H9 (cell line): ENCODE results near the gene ELFN1. TPM values are rescaled to one million over a fixed set of nuclear protein-coding genes. Genes with fewer than 3 reads are reported as not detected.

Source experiments
- DNase-seq: peaks from one replicate; pipeline ENCODE4 v3.0.0-alpha.2; 2017
- H2AFZ ChIP-seq: one replicate; pipeline ENCODE4 v1.6.1; 2013; ENCODE audit warnings: mild to moderate bottlenecking, low read length, control low read depth, moderate library complexity
- H2AK5ac ChIP-seq: 2 replicates; pipeline ENCODE4 v1.6.1; 2013; ENCODE audit warnings: low read length, control low read depth, mixed read lengths; ENCODE audit not compliant: insufficient read length
- H2BK120ac ChIP-seq: one replicate; pipeline ENCODE4 v1.6.1; 2013; ENCODE audit warnings: low read depth, mild to moderate bottlenecking, low read length, control low read depth, inconsistent platforms; ENCODE audit not compliant: poor library complexity, severe bottlenecking
- H2BK12ac ChIP-seq: 2 replicates; pipeline ENCODE4 v1.6.1; 2013; ENCODE audit warnings: low read length, control low read depth, mixed read lengths, low read depth; ENCODE audit not compliant: insufficient read length
- H2BK15ac ChIP-seq: 2 replicates; pipeline ENCODE4 v1.6.1; 2013; ENCODE audit warnings: low read depth, low read length, control low read depth
- H2BK20ac ChIP-seq: one replicate; pipeline ENCODE4 v1.6.1; 2013; ENCODE audit warnings: low read depth, mild to moderate bottlenecking, low read length, control low read depth, inconsistent platforms; ENCODE audit not compliant: poor library complexity, severe bottlenecking
- H2BK5ac ChIP-seq: 2 replicates; pipeline ENCODE4 v1.6.1; 2013; ENCODE audit warnings: low read length, control low read depth, mixed read lengths; ENCODE audit not compliant: insufficient read length
- H3K14ac ChIP-seq: 2 replicates; pipeline ENCODE4 v1.6.1; 2013; ENCODE audit warnings: low read length, control low read depth; ENCODE audit not compliant: insufficient read depth
- H3K18ac ChIP-seq: 2 replicates; pipeline ENCODE4 v1.6.1; 2013; ENCODE audit warnings: low read depth, mild to moderate bottlenecking, mixed read lengths, low read length, control low read depth; ENCODE audit not compliant: insufficient read length
- H3K23ac ChIP-seq: 2 replicates; pipeline ENCODE4 v1.6.1; 2013; ENCODE audit warnings: low read length, control low read depth, mixed read lengths, low read depth; ENCODE audit not compliant: insufficient read length
- H3K23me2 ChIP-seq: 2 replicates; pipeline ENCODE4 v1.6.1; 2013; ENCODE audit warnings: low read depth, mild to moderate bottlenecking, mixed read lengths, low read length, control low read depth; ENCODE audit not compliant: insufficient read length, poor library complexity, severe bottlenecking
- H3K27ac ChIP-seq: 2 replicates; pipeline ENCODE4 v1.5.1; 2013; ENCODE audit warnings: low read length, control low read depth, mixed read lengths, low read depth; ENCODE audit not compliant: insufficient read length
- H3K27me3 ChIP-seq: 2 replicates; pipeline ENCODE4 v1.6.1; 2013; ENCODE audit warnings: low read length, control low read depth, inconsistent platforms; ENCODE audit not compliant: insufficient read depth
- H3K4ac ChIP-seq: 2 replicates; pipeline ENCODE4 v1.6.1; 2013; ENCODE audit warnings: low read depth, mild to moderate bottlenecking, control low read depth, inconsistent platforms, low read length, moderate library complexity
- H3K4me1 ChIP-seq: 2 replicates; pipeline ENCODE4 v1.6.1; 2013; ENCODE audit warnings: low read length, control low read depth, inconsistent platforms; ENCODE audit not compliant: insufficient read depth
- H3K4me2 ChIP-seq: 2 replicates; pipeline ENCODE4 v1.6.1; 2013; ENCODE audit warnings: low read length, control low read depth, mixed read lengths; ENCODE audit not compliant: insufficient read length, insufficient read depth
- H3K56ac ChIP-seq: 2 replicates; pipeline ENCODE4 v1.6.1; 2013; ENCODE audit warnings: low read depth, mild to moderate bottlenecking, mixed read lengths, low read length, control low read depth; ENCODE audit not compliant: insufficient read length
- H3K79me1 ChIP-seq: 2 replicates; pipeline ENCODE4 v1.6.1; 2013; ENCODE audit warnings: low read depth, mild to moderate bottlenecking, moderate library complexity, low read length, control low read depth, inconsistent platforms; ENCODE audit not compliant: insufficient read depth, poor library complexity, severe bottlenecking
- H3K79me2 ChIP-seq: 2 replicates; pipeline ENCODE4 v1.6.1; 2013; ENCODE audit warnings: low read length, control low read depth, inconsistent platforms; ENCODE audit not compliant: insufficient read depth
- H3K9ac ChIP-seq: 2 replicates; pipeline ENCODE4 v1.6.1; 2013; ENCODE audit warnings: low read length, control low read depth, mixed read lengths; ENCODE audit not compliant: insufficient read length; ENCODE audit errors: extremely low read depth
- H3K9me3 ChIP-seq: one replicate; pipeline ENCODE4 v1.6.1; 2013; ENCODE audit warnings: low read depth, low read length, inconsistent platforms; ENCODE audit not compliant: control insufficient read depth
- H3T11ph ChIP-seq: one replicate; pipeline ENCODE4 v1.6.1; 2013; ENCODE audit warnings: mild to moderate bottlenecking, low read length, control low read depth, inconsistent platforms
- H4K20me1 ChIP-seq: one replicate; pipeline ENCODE4 v1.6.1; 2013; ENCODE audit not compliant: control insufficient read depth, insufficient read length, insufficient read depth
- H4K5ac ChIP-seq: 2 replicates; pipeline ENCODE4 v1.6.1; 2013; ENCODE audit warnings: low read depth, mild to moderate bottlenecking, mixed read lengths, low read length, control low read depth; ENCODE audit not compliant: insufficient read length
- H4K8ac ChIP-seq: replicated peaks from 2 replicates; pipeline ENCODE4 v1.6.1; 2013; ENCODE audit warnings: low read length, control low read depth, mixed read lengths, low read depth; ENCODE audit not compliant: insufficient read length
- H4K91ac ChIP-seq: 2 replicates; pipeline ENCODE4 v1.6.1; 2013; ENCODE audit warnings: low read depth, mild to moderate bottlenecking, moderate library complexity, mixed read lengths, low read length, control low read depth; ENCODE audit not compliant: insufficient read length
- H3K27ac Mint-ChIP-seq, 3 experiments: 2 replicates in 2 of 3; 3 replicates in 1 of 3; pipeline ENCODE4 v1.8.0; 2020 to 2021; ENCODE audit warnings: mixed read lengths in 3 of 3, mild to moderate bottlenecking in 1 of 3, moderate library complexity in 1 of 3
- H3K27me3 Mint-ChIP-seq: 2 replicates; pipeline ENCODE4 v1.8.0; 2021; ENCODE audit warnings: low read depth, mild to moderate bottlenecking, moderate library complexity, mixed read lengths
- H3K36me3 Mint-ChIP-seq, 3 experiments: 2 replicates in 2 of 3; 3 replicates in 1 of 3; pipeline ENCODE4 v1.8.0; 2020 to 2021; ENCODE audit warnings: low read depth in 3 of 3, mixed read lengths in 3 of 3; ENCODE audit not compliant: insufficient read depth in 1 of 3
- H3K4me1 Mint-ChIP-seq, 2 experiments: 2 replicates each; pipeline ENCODE4 v1.8.0; 2020; ENCODE audit warnings: mixed read lengths in 2 of 2
- H3K4me3 Mint-ChIP-seq, 2 experiments: 2 replicates in 1 of 2; 3 replicates in 1 of 2; pipeline ENCODE4 v1.8.0; 2020 to 2021; ENCODE audit warnings: mild to moderate bottlenecking in 2 of 2, mixed read lengths in 2 of 2, moderate library complexity in 1 of 2
- H3K9me3 Mint-ChIP-seq, 2 experiments: 2 replicates in 1 of 2; 3 replicates in 1 of 2; pipeline ENCODE4 v1.8.0; 2020; ENCODE audit warnings: mild to moderate bottlenecking in 2 of 2, mixed read lengths in 2 of 2, moderate library complexity in 1 of 2
- CTCF ChIP-seq: fragments of 200-600 bp; sonication (generic); conservative IDR thresholded peaks from 3 replicates; pipeline ENCODE4 v1.8.0; 2021; ENCODE audit warnings: antibody characterized with exemption, mild to moderate bottlenecking
- WGBS: extraction: QIAGEN DNeasy Blood & Tissue Kit; methylation state at CpG from one replicate; pipeline ENCODE4 v1.1.7; 2013; ENCODE audit warnings: missing lambda C conversion rate, low lambda C conversion rate, mixed read lengths; ENCODE audit not compliant: insufficient read length; ENCODE audit errors: extremely low coverage; 5-methylcytosine and 5-hydroxymethylcytosine counted together
- total RNA-seq: library from RNA; stranded (reverse); gene quantifications from 2 replicates; pipeline ENCODE4 v1.2.1, GENCODE V29; 2021

The ELFN1 gene
- total RNA-seq, 1 experiment from 2014 or later = 3.7 TPM

- Histone ChIP-seq H3K14ac (no peak overlapping the region), H3K4ac (no peak overlapping the region), H3T11ph (no peak overlapping the region), H2AFZ (no peak overlapping the region), H3K79me2 (no peaks in the 10 kb centered on the region), H3K9ac (no peak overlapping the region), H3K23ac (no peak overlapping the region), H4K8ac (no peak overlapping the region), H2AK5ac (no peak overlapping the region), H3K56ac (no peak overlapping the region), H3K23me2 (no peaks in the 10 kb centered on the region), H2BK15ac (no peak overlapping the region), H4K5ac (no peak overlapping the region), H3K9me3 (no peaks in the 10 kb centered on the region), H4K20me1 (no peaks in the 10 kb centered on the region), H3K27ac (no peak overlapping the region), H2BK20ac (no peak overlapping the region), H3K4me1 (no peaks in the 10 kb centered on the region), H2BK12ac (no peak overlapping the region), H2BK5ac (no peak overlapping the region), H2BK120ac (no peak overlapping the region), H3K27me3 (no peaks in the 10 kb centered on the region; the same call in 1 of the 2 replicates), H3K18ac (no peak overlapping the region), H3K79me1 (no peaks in the 10 kb centered on the region), H3K4me2 (no peak overlapping the region), H4K91ac (no peak overlapping the region)
- WGBS = no CpG with 5 or more reads among the region's 7 CpGs
- Mint-ChIP-seq H3K36me3 (peaks cover 0 to 7% (median 4%) of the 10 kb centered on the region in 3 experiments; a peak in 3 of 7 replicates), H3K27me3 (peaks cover 15% of the 10 kb centered on the region), H3K4me1 (peaks cover 0 to 9% of the 10 kb centered on the region in 2 experiments; a peak in 1 of 4 replicates), H3K9me3 (peaks cover 4 to 7% of the 10 kb centered on the region in 2 experiments; a peak in 4 of 5 replicates), H3K4me3 (no peak overlapping the region), H3K27ac (no peak overlapping the region; a peak in 1 of 7 replicates)
- DNase-seq = no peak
- no peak for TF ChIP-seq CTCF
Observed at GRCh38 chr7:1732072-1732471, 62.0 kb downstream of the ELFN1 start.
